MV-4-11 (cell line): ENCODE data around the gene SEPTIN10.
A peak's percentile ranks its signal among the peaks of the same experiment; 100 is the strongest.
"Not testable (repeated sequence)": the region's sequence is repeated elsewhere in the genome, so short reads cannot be mapped to it uniquely, and the experiment has no call there.

Experiments
- DNase-seq: peaks from one replicate; lab custom pipeline; 2025; lab: John Stamatoyannopoulos, UW

Gene SEPTIN10

DNA sequence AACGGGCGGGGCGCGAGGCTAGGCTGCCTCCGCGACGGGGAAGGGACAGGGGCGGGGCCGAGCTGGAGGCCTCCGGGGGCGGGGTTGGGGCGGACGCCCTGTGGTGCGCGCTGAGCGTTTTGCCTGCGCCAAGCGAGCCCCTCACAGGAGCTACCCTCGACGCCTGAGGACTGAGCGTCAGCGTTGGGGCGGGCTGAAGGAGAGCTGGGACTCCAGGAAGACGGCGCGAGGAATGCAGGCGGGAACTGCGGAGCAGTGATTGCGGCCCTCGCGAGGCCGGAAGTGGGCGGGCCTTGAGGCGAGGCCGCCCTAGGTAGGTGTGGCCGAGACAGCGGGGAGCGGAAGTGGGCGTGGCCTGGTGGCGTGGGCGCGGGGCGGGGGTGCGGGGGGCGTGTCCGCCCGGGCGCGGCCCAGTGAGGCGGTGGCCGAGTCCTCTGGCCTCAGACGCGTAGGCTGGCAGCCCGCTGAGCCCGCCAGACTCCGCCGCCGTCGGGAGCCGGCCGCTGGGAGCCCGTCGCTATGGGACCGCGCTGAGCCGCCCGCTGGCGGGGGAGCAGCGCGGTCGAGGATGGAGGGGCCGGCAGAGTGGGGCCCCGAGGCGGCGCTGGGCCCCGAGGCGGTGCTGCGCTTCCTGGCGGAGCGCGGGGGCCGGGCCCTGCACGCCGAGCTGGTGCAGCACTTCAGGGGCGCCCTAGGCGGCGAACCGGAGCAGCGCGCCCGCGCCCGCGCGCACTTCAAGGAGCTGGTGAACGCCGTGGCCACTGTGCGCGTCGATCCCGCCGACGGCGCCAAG, at the start of gene SEPTIN10, which contains the start of gene SOWAHC:
Gene SEPTIN10, minus strand, starts transcription at position 45 of the 793 bp plus-strand sequence. CDS start 139 bp downstream, outside the sequence.
Gene SOWAHC, plus strand, starts transcription at position 443 of the 793 bp plus-strand sequence. Its CDS starts 126 bp downstream, at position 569.
- DNase-seq = peak; percentile 3

DNA sequence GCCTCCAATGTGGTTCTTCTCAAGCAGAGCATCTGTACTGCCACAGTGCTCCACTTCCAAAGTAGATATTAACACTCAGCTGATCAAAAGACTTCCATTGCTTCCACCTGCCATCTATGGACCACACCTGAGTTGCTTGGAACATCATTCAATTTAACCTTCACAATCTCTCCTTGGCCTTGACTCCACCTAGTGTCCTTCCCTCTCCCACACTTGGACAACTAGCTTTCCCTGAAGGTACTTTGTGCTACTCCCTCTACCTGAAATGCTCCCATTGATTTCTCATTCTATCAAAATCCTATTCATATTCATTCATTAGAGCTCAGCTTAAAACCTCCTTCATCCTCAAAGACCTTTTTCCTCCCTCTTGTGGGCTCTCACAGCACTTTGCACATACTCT, 49.1 kb upstream of the SEPTIN10 start:
- no peak for DNase-seq

DNA sequence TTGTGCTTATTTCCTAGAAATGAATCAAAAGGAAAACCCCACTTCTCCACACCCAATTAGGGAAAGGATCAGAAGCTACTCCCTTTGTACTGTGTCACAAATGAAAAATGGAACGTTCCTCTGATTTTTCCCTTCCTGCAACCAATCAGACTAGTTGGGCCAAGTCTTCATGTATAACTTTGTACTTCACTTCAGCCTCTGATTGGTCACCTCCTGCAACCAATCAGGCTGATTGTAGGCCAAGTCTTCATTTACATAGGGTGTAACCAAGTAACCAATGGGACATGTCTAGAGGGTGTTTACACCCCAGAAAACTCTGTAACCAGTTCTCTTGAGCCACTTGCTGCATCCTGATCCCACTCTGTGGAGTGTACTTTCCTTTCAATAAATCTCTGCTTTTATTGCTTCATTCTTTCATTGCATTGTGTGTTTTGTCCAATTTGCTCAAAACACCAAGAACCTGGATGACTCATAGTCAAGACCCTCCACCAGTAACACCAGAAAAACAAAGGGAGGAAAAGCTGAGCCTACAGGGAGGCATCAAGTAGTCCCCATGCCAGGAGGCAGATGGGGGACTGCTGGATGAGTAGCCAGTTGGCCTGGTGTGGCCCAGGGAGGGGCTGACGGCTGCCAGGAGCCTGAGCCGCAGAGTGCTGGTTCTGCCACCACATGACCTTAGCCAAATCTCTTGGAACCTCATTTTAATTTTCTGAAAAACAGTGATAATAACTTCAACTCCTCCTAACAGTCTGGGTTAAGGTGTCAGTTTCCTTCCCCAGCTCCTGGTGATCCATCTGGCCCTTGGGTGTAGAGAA, 46.5 kb upstream of the SEPTIN10 start:
- DNase-seq = no peak

DNA sequence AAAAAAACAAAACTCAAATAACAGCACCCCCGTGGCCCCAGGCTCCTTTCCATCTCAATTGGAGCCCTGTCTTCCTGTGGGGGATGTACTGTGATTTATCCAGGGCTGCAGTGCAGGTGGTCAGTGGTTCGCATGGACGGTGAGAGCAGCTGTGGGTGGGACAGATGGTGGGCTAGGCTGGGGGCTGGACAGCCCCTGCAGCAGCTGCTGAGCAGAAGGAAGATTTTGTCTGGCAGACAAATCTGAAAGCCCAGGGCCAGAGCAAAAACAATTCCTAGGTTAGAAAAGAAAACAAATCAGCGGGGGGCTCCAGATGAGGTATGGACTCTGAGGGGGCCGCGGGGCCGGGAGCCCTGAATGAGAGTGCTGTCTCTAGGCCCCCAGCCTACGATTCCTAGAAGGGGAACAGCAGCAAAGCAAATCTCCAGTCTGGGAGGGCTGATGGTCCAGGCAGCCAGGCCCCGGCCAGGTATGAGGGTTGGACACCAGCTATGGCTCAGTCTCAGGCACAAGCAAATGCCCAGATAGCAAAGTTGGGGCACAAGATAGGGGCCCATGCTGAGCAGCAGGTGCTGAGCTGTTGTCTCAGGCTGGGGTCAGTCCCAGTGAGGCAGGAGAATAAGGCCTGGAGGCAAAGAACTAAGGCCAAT, 45.8 kb upstream of the SEPTIN10 start:
- DNase-seq = no peak

DNA sequence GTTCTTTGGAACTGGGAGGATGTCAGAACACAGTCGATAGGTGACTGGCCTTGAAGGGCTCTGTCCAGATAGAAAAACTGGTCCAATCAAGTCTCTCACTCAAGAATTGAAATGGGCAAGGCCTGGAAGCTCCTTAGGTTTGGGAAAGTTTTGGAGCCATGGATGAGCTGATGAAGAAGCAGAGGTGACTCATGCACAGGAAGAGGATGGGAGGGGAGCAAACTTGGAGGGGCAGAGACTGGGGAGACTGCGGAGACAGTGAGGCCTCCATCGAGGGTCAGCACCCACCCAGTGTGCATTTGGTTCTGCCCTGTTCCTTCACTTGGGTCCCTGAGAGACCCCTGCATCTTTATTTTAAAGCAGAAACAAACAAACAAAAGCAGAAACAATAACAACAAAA, 41.5 kb upstream of the SEPTIN10 start:
- DNase-seq = no peak

DNA sequence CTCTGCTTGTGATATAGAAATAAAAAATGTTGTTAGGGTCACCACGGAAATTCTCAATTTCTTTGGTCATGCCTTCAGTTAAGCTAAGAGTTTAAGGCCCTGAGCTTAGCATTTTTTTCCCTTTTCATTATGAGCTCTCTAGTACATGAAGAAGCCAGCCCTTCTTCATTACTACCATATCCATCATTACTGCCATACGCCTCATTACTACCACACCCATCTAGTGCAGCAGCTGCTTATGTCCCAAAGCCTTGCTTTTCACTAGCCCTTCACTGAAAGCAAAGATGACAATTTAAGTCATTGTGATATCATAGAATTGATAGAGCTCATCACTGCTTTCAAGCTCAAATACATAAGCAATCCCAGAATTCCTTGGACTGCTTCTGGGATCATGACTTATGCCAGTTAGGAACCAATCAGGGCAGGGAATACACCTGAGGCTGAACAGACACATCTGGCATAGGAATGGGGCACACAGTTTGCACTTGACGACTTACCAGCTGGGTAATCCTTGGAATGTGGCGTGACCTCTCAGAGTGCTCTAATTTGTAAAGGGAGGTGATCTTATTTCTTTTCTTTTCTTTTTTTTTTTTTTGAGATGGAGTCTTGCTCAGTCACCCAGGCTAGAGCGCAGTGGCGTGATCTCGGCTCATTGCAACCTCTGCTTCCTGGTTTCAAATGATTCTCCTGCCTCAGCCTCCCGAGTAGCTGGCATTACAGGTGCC, 40.7 kb upstream of the SEPTIN10 start:
- DNase-seq = no peak

DNA sequence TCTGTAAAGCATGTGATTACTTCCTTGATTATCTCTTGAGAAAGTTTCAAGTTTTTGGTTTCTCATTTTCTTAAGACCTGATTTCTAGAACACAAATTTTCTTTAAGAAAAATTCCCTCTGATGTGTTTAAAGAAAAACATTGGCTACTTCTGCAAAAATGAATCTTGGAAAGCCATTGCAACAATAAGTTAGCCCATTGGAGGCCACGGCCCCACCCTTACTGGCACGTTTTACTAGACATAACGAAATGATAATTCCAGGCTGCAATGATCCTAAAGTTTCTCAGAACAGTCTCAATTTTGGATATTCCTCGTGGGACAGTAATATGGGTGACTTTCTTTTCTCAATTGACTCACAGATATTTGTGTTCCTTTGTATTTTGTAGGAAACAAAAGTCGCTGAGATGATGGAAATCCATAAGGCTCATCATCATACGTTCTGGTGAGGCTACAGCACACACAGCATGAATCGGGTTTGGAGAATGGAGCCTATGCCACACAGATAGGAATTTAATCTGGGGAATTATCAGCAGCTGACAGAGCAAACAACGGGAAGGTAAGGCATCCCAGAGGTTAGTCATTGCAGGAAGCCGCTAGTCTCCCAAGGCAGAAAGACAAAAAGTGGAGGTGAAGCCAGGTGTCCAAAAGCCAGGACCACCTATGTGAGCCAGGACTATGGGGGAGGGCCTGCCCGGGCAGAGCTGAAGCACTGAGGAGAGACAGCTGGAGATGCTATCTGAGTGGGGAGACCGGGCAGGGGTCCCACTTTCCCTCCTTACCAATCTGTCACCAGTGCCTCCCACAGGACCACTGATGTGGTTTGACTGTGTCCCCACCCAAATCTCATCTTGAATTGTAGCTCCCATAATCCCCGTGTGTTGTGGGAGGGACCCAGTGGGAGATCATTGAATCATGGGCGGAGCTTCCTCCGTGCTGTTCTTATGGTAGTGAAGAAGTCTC, 36.2 kb upstream of the SEPTIN10 start:
- no peak for DNase-seq

DNA sequence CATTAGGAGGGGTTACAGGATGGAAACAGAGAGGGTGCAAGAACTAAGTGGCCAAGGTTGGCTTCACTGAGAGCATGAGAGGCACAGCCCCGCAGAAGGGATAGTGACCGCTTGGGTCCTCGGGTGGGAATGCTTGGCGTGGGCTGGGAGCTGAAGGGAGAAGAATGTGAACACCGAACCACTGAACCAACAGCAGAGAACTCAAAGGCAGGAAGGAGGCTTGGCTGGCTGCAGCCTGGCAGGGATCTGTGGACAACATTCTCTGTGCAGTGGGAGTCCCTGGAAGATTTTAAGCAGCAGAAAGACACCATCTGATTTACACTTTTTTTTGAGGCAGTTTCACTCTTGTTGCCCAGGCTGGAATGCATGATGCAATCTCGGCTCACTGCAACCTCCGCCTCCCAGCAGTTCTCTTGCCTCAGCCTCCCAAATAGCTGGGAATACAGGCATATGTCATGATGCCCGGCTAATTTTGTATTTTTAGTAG, 34.3 kb upstream of the SEPTIN10 start:
- no peak for DNase-seq

DNA sequence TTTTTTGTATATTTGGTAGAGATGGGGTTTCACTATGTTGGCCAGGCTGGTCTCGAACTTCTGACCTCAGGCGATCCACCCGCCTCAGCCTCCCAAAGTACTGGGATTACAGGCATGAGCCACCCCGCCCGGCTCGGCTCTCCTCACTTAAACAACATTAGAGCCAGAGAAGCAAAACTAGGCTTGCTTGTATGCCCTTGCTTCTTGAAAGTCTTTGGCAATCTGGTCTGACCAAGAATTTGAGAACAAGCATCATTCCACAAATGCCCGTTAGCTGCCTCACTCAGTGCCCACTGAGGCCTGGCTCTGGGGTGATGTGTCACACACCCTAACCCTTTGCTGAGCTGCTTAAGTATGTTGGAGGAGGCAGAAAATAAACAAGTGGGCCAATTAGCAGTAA, 33.9 kb upstream of the SEPTIN10 start:
- DNase-seq = no peak

DNA sequence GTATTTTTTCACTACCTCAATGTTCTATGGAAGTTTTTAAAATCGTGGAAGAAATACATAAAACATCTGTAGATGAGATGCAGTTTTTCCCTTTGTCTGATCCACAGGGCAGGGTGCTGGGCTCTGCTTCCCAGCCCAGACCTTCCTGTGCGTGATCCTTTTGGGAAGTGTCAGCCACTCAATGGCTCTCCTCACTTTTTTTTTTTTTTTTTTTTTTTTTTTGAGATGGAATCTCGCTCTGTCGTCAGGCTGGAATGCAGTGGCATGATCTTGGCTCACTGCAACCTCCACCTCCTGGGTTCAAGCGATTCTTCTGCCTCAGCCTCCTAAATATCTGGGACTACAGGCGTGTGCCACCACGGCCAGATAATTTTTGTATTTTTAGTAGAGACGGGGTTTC, 33.2 kb upstream of the SEPTIN10 start:
- DNase-seq = no peak

DNA sequence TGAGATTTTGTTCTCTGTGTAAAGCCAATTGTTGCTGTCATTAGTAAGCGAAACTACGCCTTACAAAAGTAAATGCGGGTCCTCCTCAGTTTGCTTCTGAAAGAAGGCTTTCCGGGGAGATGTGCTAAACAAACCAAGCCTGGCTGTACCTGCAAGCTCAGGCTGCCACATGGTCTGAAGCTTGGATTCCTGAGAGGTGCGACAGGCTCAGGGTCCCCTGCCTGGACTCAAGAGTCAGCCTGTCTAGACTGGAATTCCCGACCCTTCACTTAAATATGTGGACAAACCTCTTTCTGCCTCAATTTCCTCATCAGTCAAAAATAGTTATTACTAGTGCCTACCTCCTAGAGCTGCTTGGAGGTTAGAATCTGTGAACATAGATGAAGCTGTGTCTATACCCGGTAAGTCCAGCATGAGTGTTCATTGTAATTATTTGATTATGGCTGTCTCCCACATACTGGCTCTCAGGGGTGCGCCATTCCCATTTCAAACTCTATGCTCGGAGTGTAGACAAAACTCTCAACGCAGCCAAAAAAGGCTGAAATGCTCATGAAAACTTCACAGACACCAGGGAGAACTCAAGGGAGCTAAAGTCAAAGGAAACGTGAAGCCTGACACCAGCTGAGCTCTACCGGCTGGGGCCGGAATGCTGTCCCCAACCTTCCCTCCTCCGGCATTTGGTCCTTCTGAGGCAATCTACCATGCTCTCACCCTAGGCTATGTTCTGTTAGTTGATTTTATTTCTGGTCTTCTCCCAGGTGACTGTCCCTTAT, 31.8 kb upstream of the SEPTIN10 start:
- DNase-seq = no peak

DNA sequence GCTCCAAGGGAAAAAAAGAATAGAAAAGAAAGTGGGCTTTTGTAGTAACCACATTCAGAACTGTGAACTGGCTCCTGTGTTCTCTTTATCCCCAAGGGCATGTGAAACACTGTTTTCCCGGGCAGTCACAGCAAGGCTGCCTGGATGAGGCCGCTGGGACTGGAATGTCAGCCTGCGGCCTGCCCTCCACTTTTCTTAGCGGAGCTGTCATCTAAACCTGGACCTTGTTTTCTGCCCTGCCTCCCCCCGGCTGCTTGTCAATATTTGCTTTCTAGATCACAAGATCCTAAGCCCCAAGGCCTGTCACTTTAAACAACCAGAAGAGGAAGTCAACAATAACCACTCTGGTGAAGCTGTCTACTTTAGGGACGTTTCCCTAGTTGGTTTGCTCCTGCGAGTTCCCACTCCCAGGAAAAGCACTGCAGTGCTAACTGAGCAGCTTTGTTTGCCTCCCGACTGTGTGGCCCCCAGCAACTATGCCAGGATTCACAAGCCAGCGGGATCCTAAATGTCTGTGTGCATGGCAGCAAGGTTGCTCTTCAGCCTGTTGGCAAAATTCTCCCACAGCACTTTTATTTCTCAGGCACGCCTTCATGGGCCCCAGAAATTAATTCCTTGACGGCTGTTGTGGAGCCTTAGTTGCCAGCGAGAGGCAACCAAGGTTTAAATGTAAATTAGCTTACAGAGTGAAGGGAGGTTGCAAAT, 31.0 kb upstream of the SEPTIN10 start:
- DNase-seq = peak; percentile 52

DNA sequence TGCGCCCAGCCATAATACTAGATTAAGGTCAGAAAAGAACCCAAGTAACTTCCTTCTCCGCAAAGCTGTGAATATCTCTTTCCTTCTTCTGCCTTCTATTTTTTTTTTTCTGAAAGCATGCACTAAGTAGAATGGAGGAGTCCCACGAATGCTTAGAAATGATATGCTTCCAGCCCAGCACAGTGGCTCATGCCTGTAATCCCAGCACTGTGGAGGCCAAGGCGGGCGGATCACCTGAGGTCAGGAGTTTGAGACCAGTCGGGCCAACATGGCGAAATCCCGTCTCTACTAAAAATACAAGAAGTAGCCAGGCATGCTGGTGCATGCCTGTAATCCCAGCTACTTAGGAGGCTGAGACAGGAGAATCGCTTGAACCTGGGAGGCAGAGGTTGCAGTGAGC, 26.2 kb upstream of the SEPTIN10 start:
- DNase-seq = not testable (repeated sequence)

DNA sequence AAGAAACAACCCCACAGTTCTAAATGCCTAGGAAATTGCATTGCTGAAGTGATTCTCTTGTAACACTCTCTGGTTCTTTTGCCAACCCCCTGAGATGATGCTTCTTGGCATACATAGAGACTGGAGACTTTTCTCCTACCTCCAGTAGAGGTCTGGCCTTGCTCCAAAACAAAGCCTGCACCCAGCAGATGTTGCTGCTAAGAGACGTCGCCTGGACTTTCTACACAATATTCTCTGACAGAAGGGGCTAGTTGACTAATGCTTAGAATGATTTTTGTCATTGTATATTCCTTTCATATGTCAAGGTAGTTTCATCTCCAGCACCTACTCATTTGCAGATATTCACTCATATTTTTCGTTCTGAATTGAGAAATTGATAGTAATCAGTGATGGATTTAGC, 25.0 kb upstream of the SEPTIN10 start:
- no peak for DNase-seq

DNA sequence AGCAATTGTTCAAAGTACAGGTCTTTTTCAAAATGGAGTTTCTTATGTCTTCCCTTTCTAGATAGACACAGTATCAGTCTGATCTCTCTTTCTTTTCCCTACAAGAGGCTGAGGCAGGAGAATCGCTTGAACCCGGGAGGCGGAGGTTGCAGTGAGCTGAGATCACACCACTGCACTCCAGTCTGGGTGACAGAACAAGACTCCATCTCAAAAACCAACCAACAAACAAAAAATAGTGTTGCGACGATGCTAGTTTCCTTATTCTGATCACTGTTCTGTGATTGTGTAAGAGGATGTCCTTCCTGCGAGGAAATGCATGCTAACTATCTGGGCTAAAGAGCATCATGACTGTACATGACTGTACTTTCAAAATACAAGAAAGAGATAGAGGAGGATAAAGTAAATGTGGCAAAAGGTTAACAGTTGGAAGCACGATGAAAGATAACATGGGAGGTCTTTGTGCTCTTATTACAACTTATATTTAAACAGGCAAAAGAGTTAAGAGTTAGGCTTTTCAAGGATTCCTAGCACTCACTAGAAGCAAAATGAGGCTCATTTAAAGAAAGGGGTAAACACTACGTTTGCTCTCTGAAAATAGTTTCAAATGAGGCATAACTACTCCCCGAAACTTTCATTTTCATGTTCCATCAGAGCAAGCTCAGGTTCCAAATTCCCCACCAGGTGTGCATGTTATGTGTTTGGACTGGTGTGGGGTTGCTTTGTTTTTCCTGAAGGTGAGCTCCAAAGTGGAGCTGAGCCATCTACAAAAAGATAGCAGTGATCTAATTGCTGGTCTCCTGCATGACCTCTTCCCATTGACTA, 24.2 kb upstream of the SEPTIN10 start:
- peak; percentile 77 for DNase-seq

DNA sequence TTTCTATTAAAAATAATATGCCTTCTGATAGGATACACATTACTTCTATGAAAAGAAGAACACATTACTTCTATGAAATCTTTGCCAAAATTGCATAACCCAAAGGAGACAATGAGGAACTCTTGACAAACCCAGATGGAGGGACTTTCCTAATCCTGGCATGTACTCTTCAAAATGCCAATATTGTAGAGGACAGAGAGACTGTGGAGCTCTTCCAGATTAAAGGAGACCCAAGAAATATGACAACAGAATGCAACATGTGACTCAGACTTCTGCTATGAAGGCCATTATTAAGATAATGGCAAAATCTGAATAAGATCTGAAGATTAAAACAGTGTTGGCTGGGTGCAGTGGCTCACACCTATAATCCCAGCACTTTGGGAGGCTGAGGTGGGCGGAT, 22.6 kb upstream of the SEPTIN10 start:
- peak; percentile 83 for DNase-seq

DNA sequence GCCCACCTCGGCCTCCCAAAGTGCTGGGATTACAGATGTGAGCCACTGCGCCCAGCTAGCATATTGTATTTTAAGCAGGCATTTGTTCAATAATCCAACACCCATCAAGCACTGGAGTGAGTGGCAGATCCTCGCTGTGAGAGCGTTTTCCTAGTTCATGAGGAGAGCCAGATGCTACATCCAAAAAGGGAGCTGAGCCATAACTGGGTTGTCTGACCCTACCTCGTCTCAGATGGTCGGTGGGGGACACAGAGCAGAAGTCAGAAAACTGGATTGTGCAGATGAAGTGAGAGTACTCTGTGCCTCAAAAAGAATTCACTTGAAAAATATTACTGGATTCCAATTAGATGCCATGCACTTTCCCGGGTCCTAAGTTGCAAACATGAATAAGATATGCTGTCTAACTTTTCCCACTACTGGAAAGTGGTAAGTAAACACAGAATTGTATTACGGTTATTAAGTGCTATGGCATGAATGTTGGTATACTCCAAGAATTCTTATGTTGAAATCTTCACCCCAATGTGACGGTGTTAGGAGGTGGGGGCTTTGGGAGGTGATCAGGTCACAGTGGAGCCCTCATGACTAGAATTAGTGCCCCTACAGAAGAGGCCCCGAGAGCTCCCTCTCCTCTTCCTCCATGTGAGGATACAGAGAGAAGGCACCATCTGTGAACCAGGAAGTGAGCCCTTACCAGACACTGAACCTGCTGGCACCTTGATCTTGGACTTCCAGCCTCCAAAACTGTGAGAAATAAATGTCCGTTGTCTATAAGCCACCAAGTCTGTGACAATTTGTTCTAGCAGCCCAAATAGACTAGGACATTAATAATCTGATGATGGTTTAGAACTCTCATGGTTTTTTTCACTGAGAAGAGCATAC, 21.9 kb upstream of the SEPTIN10 start:
- peak; percentile 37 for DNase-seq
